Cardiac fibroblast (primary cell): Measurements from ENCODE around the gene CD7.

Source experiments
- DNase-seq, 2 donors: peaks; one replicate each; pipeline versions ENCODE4 v3.0.0 to v3.0.0-alpha.2; 2010; ENCODE audit warnings: low read depth in 2 of 2
- H3K4me3 ChIP-seq, 2 donors: replicated peaks in 1 of 2; 1 replicate in 1 of 2; 2 replicates in 1 of 2; pipeline ENCODE4 v1.5.1; 2011; ENCODE audit warnings: low read depth in 2 of 2, low read length in 2 of 2, mild to moderate bottlenecking in 2 of 2, moderate library complexity in 1 of 2
- CTCF ChIP-seq: IDR thresholded peaks from one replicate; pipeline ENCODE4 v1.5.1; 2011; ENCODE audit warnings: low read depth, mild to moderate bottlenecking, low read length, inconsistent platforms

Gene CD7

GRCh38 chr17:82273327-82274133 lies 43.9 kb downstream of the CD7 start, which contains the start of gene CSNK1D:
Gene CSNK1D, minus strand, starts transcription at chr17:82273700. Its CDS starts 319 bp downstream, at chr17:82273381.
- peak within 1 kb of the TSS; percentile 77 to 82 for H3K4me3 ChIP-seq
- peak; percentile 84 to 88 for DNase-seq
- no peak for TF ChIP-seq CTCF

GRCh38 chr17:82272495-82273326 lies 44.7 kb downstream of the CD7 start:
- H3K4me3 ChIP-seq = peak overlapping the region; percentile 77 to 82
- no peak for DNase-seq
- TF ChIP-seq CTCF = no peak

GRCh38 chr17:82271401-82271800 lies 46.0 kb downstream of the CD7 start:
- H3K4me3 ChIP-seq = peak overlapping the region in 1 of 2 donors; percentile 82
- DNase-seq = no peak
- no peak for TF ChIP-seq CTCF

GRCh38 chr17:82270651-82271050 lies 46.8 kb downstream of the CD7 start:
- H3K4me3 ChIP-seq = no peak overlapping the region
- no peak for TF ChIP-seq CTCF

GRCh38 chr17:82269882-82270500 lies 47.4 kb downstream of the CD7 start:
- TF ChIP-seq CTCF = no peak
- DNase-seq = no peak
- H3K4me3 ChIP-seq = no peak overlapping the region

More at GRCh38 chr17:82270651-82271050, 46.8 kb downstream of the CD7 start:
- no peak for DNase-seq

- no peak for TF ChIP-seq CTCF
- DNase-seq = no peak
- H3K4me3 ChIP-seq = no peak overlapping the region
Observed at GRCh38 chr17:82269138-82269881, 48.1 kb downstream of the CD7 start.
